GM23338 (cell line): Measurements from ENCODE around the gene LRP1B. TPM values are rescaled to one million over a fixed set of nuclear protein-coding genes. Genes with fewer than 3 reads are reported as not detected.

Experiments
- ATAC-seq: fragments of 200-7000 bp; cut with Tn5 transposase; 3 replicates; pipeline ENCODE4 v1.9.1; 2020
- DNase-seq: peaks from one replicate; pipeline ENCODE4 v3.0.0-alpha.2; 2015; ENCODE audit warnings: low spot score
- H2AFZ ChIP-seq: fragments of 200-600 bp; sonication (generic); 2 replicates; pipeline ENCODE4 v1.8.0; 2016; ENCODE audit warnings: antibody characterized with exemption, mild to moderate bottlenecking, moderate library complexity
- H3F3A ChIP-seq: fragments of 200-600 bp; sonication (generic); replicated peaks from 2 replicates; pipeline ENCODE4 v1.8.0; 2017; ENCODE audit warnings: antibody characterized with exemption, mixed run types, low read depth
- H3K27ac ChIP-seq: fragments of 200-600 bp; sonication (generic); 2 replicates; pipeline ENCODE4 v1.6.1; 2016; ENCODE audit warnings: low read depth
- H3K27me3 ChIP-seq: fragments of 200-600 bp; sonication (generic); 2 replicates; pipeline ENCODE4 v1.8.0; 2016; ENCODE audit warnings: mild to moderate bottlenecking, mixed run types, moderate library complexity; ENCODE audit not compliant: insufficient read depth
- H3K36me3 ChIP-seq: fragments of 200-600 bp; sonication (generic); 2 replicates; pipeline ENCODE4 v1.8.0; 2016; ENCODE audit warnings: mild to moderate bottlenecking; ENCODE audit not compliant: insufficient read depth
- H3K4me1 ChIP-seq: fragments of 200-600 bp; sonication (generic); 2 replicates; pipeline ENCODE4 v1.8.0; 2016; ENCODE audit warnings: mild to moderate bottlenecking, moderate library complexity; ENCODE audit not compliant: insufficient read depth
- H3K4me2 ChIP-seq: fragments of 200-600 bp; sonication (generic); 2 replicates; pipeline ENCODE4 v1.7.1; 2017; ENCODE audit warnings: mixed run types
- H3K4me3 ChIP-seq: fragments of 200-600 bp; sonication (generic); 2 replicates; pipeline ENCODE4 v1.6.1; 2016; ENCODE audit warnings: mixed run types
- H3K79me2 ChIP-seq: fragments of 200-600 bp; sonication (generic); replicated peaks from 2 replicates; pipeline ENCODE4 v1.8.0; 2017; ENCODE audit warnings: mild to moderate bottlenecking; ENCODE audit not compliant: insufficient read depth
- H3K9me2 ChIP-seq: fragments of 200-600 bp; sonication (generic); 2 replicates; pipeline ENCODE4 v1.8.0; 2017; ENCODE audit not compliant: insufficient read depth
- H4K20me1 ChIP-seq: fragments of 200-600 bp; sonication (generic); replicated peaks from 2 replicates; pipeline ENCODE4 v1.8.0; 2017; ENCODE audit warnings: mild to moderate bottlenecking; ENCODE audit not compliant: insufficient read depth
- H3K27ac Mint-ChIP-seq: 2 replicates; pipeline ENCODE4 v1.8.0; 2020; ENCODE audit warnings: inconsistent platforms, mild to moderate bottlenecking, moderate library complexity, mixed read lengths
- H3K27me3 Mint-ChIP-seq: 3 replicates; pipeline ENCODE4 v1.8.0; 2022; ENCODE audit warnings: low read depth, mild to moderate bottlenecking, moderate library complexity, mixed read lengths, inconsistent platforms; ENCODE audit not compliant: insufficient read depth, poor library complexity
- H3K36me3 Mint-ChIP-seq: 3 replicates; pipeline ENCODE4 v1.8.0; 2021; ENCODE audit warnings: low read depth, mild to moderate bottlenecking, inconsistent platforms, moderate library complexity, mixed read lengths
- H3K4me1 Mint-ChIP-seq: 3 replicates; pipeline ENCODE4 v1.8.0; 2020; ENCODE audit warnings: mild to moderate bottlenecking, inconsistent platforms, mixed read lengths
- H3K4me3 Mint-ChIP-seq: 3 replicates; pipeline ENCODE4 v1.8.0; 2021; ENCODE audit warnings: moderate library complexity, mild to moderate bottlenecking, inconsistent platforms, mixed read lengths
- H3K9me3 Mint-ChIP-seq: 3 replicates; pipeline ENCODE4 v1.8.0; 2020; ENCODE audit warnings: moderate library complexity, mild to moderate bottlenecking, inconsistent platforms, mixed read lengths
- CREB1 ChIP-seq: fragments of 250-450 bp; sonication (Bioruptor Pico); IDR thresholded peaks from 2 replicates; pipeline ENCODE4 v1.5.0; 2020; ENCODE audit warnings: low read depth, mild to moderate bottlenecking, moderate library complexity
- CTCF ChIP-seq, 2 experiments: fragments of 200-600 bp in 1 of 2; sonication (generic) in 1 of 2; conservative IDR thresholded peaks; 2 replicates each; pipeline versions ENCODE4 v1.5.1 to v1.6.1; 2016 to 2017; ENCODE audit warnings: antibody characterized with exemption in 2 of 2, low read depth in 2 of 2, mild to moderate bottlenecking in 2 of 2, moderate library complexity in 1 of 2
- ETS1 ChIP-seq: IDR thresholded peaks from 2 replicates; pipeline ENCODE4 v1.6.1; 2016; ENCODE audit warnings: antibody characterized with exemption
- EZH2 ChIP-seq: fragments of 200-600 bp; sonication (generic); IDR thresholded peaks from one replicate; pipeline ENCODE4 v1.8.0; 2017; ENCODE audit warnings: antibody characterized with exemption, mild to moderate bottlenecking, low read depth; ENCODE audit not compliant: unreplicated experiment
- EZH2phosphoT487 ChIP-seq: fragments of 200-600 bp; sonication (generic); IDR thresholded peaks from one replicate; pipeline ENCODE4 v1.8.1; 2018; ENCODE audit warnings: antibody characterized with exemption; ENCODE audit not compliant: unreplicated experiment
- JUNB ChIP-seq: IDR thresholded peaks from one replicate; pipeline ENCODE4 v1.6.1; 2016; ENCODE audit warnings: antibody characterized with exemption; ENCODE audit not compliant: unreplicated experiment
- NANOG ChIP-seq: IDR thresholded peaks from 2 replicates; pipeline ENCODE4 v1.6.1; 2016; ENCODE audit warnings: antibody characterized with exemption, borderline replicate concordance
- POLR2AphosphoS5 ChIP-seq: IDR thresholded peaks from 2 replicates; pipeline ENCODE4 v1.6.1; 2016; ENCODE audit warnings: antibody characterized with exemption, low read depth
- REST ChIP-seq: IDR thresholded peaks from one replicate; pipeline ENCODE4 v1.6.1; 2018; ENCODE audit warnings: antibody characterized with exemption; ENCODE audit not compliant: unreplicated experiment
- STAT1 ChIP-seq: IDR thresholded peaks from one replicate; pipeline ENCODE4 v1.6.1; 2016; ENCODE audit warnings: antibody characterized with exemption; ENCODE audit not compliant: unreplicated experiment
- ZNF114 ChIP-seq: fragments of 250-450 bp; sonication (Bioruptor Pico); IDR thresholded peaks from 2 replicates; pipeline ENCODE4 v1.5.0; 2020; ENCODE audit warnings: mild to moderate bottlenecking, moderate library complexity
- ZNF331 ChIP-seq: fragments of 250-450 bp; sonication (Bioruptor Pico); IDR thresholded peaks from 2 replicates; pipeline ENCODE4 v1.5.0; 2020; ENCODE audit warnings: low read depth, mild to moderate bottlenecking, moderate library complexity
- ZNF462 ChIP-seq: fragments of 250-450 bp; sonication (Bioruptor Pico); IDR thresholded peaks from 2 replicates; pipeline ENCODE4 v1.5.0; 2020; ENCODE audit warnings: mild to moderate bottlenecking, moderate library complexity
- polyA plus RNA-seq: library from polyadenylated mRNA; unstranded; fragments of >200 nt; fragmentation: Nextera tagmentation; extraction: Ambion mirVana; gene quantifications from 2 replicates; pipeline ENCODE4 v1.2.1, GENCODE V29; 2016
- total RNA-seq: library from RNA; depleted of rRNA; stranded (reverse); fragments of >200 nt; shearing (Covaris generic); gene quantifications from 2 replicates; pipeline ENCODE4 v1.2.3, GENCODE V29; 2014

Gene LRP1B
- total and polyA plus RNA-seq, 2 experiments from 2014 or later: 0.15 to 0.97 TPM

- no peaks in the 10 kb centered on the region for H3K36me3 Mint-ChIP-seq
- no peaks in the 10 kb centered on the region for H3F3A ChIP-seq
- no peak for ATAC-seq
- H4K20me1 ChIP-seq: no peaks in the 10 kb centered on the region
- H3K9me3 Mint-ChIP-seq: no peaks in the 10 kb centered on the region; the same call in 2 of the 3 replicates
- no peak overlapping the region for H3K4me3 Mint-ChIP-seq
- H2AFZ ChIP-seq: no peak overlapping the region
- H3K27ac Mint-ChIP-seq: no peak overlapping the region
- TF ChIP-seq STAT1: no peak
- TF ChIP-seq ETS1: no peak
- no peak for TF ChIP-seq POLR2AphosphoS5
- no peak for TF ChIP-seq REST
- no peak for TF ChIP-seq CTCF (conservative IDR thresholded peaks at IDR 0.05; ENCODE audit: low read depth in 2 of 2)
- no peak for TF ChIP-seq NANOG
- TF ChIP-seq EZH2: no peak
- TF ChIP-seq EZH2phosphoT487: no peak
- no peak for TF ChIP-seq ZNF114 (CRISPR knock-in tag)
- no peak for TF ChIP-seq ZNF462
- no peak for TF ChIP-seq ZNF331
- no peak for TF ChIP-seq CREB1 (CRISPR knock-in tag)
- TF ChIP-seq JUNB: no peak
- H3K27ac ChIP-seq: no peak overlapping the region
- no peak overlapping the region for H3K4me2 ChIP-seq
- H3K27me3 Mint-ChIP-seq: no peaks in the 10 kb centered on the region
- H3K79me2 ChIP-seq: no peaks in the 10 kb centered on the region
- no peaks in the 10 kb centered on the region for H3K36me3 ChIP-seq
- no peaks in the 10 kb centered on the region for H3K4me1 ChIP-seq
- H3K4me3 ChIP-seq: no peak overlapping the region
- no peaks in the 10 kb centered on the region; the same call in 1 of the 3 replicates for H3K4me1 Mint-ChIP-seq
- no peaks in the 10 kb centered on the region for H3K9me2 ChIP-seq
- no peak for DNase-seq
- H3K27me3 ChIP-seq: no peaks in the 10 kb centered on the region
Measured at GRCh38 chr2:141714496-141714895, 416.3 kb downstream of the LRP1B start.
